ENCODE measurements around the gene STH. TPM values are rescaled to one million over a fixed set of nuclear protein-coding genes. Genes with fewer than 3 reads are reported as not detected.
"Not testable (repeated sequence)": the region's sequence is repeated elsewhere in the genome, so short reads cannot be mapped to it uniquely, and the experiment has no call there.

The STH gene
- total RNA-seq, 1 donor from 2014 or later, result not detected

GRCh38 chr17:46019408-46019925, 20.4 kb downstream of the STH start:
- DNase-seq, result not testable (repeated sequence)

GRCh38 chr17:46020023-46020761, 21.1 kb downstream of the STH start:
- intact Hi-C loops (cut with DNase I), result no loop called here
- DNase-seq (no peak), ATAC-seq (ENCODE audit: poor library complexity) (peak; percentile 46)

More at GRCh38 chr17:46019408-46019925, 20.4 kb downstream of the STH start:
- ATAC-seq (ENCODE audit: poor library complexity); intact Hi-C loops (cut with DNase I): not testable (repeated sequence)

- intact Hi-C loops (cut with DNase I), result no loop called here
- no peak for ATAC-seq (ENCODE audit: poor library complexity)
Observed at GRCh38 chr17:46020998-46021397, 21.9 kb downstream of the STH start.

GRCh38 chr17:46023366-46023765, 24.3 kb downstream of the STH start:
- DNase-seq; ATAC-seq (ENCODE audit: poor library complexity); intact Hi-C loops (cut with DNase I): not testable (repeated sequence)

More at GRCh38 chr17:46020998-46021397, 21.9 kb downstream of the STH start:
- DNase-seq, result no peak

GRCh38 chr17:46023783-46024388, 24.8 kb downstream of the STH start:
- DNase-seq (no peak), ATAC-seq (ENCODE audit: poor library complexity) (no peak)
- intact Hi-C loops (cut with DNase I), result no loop called here

GRCh38 chr17:46024590-46024989, 25.5 kb downstream of the STH start:
- ATAC-seq (ENCODE audit: poor library complexity) (no peak), DNase-seq (no peak)
- intact Hi-C loops (cut with DNase I), result no loop called here

- intact Hi-C loops (cut with DNase I), result no loop called here
- ATAC-seq (ENCODE audit: poor library complexity) (no peak), DNase-seq (no peak)
Observed at GRCh38 chr17:46025060-46025459, 26.0 kb downstream of the STH start.

GRCh38 chr17:46025510-46026165, 26.6 kb downstream of the STH start:
- intact Hi-C loops (cut with DNase I), result no loop called here
- DNase-seq, result no peak
- ATAC-seq (ENCODE audit: poor library complexity), result no peak

GRCh38 chr17:46026166-46027047, 27.4 kb downstream of the STH start:
- ATAC-seq (ENCODE audit: poor library complexity) (peak; percentile 58), DNase-seq (peak; percentile 67)
- intact Hi-C loops (cut with DNase I), result no loop called here

GRCh38 chr17:46027048-46027975, 28.3 kb downstream of the STH start:
- DNase-seq (no peak), ATAC-seq (ENCODE audit: poor library complexity) (peak; percentile 29)
- intact Hi-C loops (cut with DNase I), result no loop called here

- DNase-seq (no peak), ATAC-seq (ENCODE audit: poor library complexity) (peak; percentile 9)
- intact Hi-C loops (cut with DNase I), result no loop called here
Observed at GRCh38 chr17:46027976-46028325, 28.9 kb downstream of the STH start.

GRCh38 chr17:46028374-46028773, 29.3 kb downstream of the STH start:
- DNase-seq (no peak), ATAC-seq (ENCODE audit: poor library complexity) (no peak)
- intact Hi-C loops (cut with DNase I), result no loop called here

- no peak for DNase-seq
- intact Hi-C loops (cut with DNase I), result no loop called here
- ATAC-seq (ENCODE audit: poor library complexity), result no peak
Observed at GRCh38 chr17:46028981-46029565, 30.0 kb downstream of the STH start.

- intact Hi-C loops (cut with DNase I), result no loop called here
- ATAC-seq (ENCODE audit: poor library complexity) (no peak), DNase-seq (no peak)
Observed at GRCh38 chr17:46029627-46030026, 30.6 kb downstream of the STH start.

GRCh38 chr17:46030752-46031151, 31.7 kb downstream of the STH start:
- DNase-seq (no peak), ATAC-seq (ENCODE audit: poor library complexity) (no peak)
- intact Hi-C loops (cut with DNase I), result no loop called here

GRCh38 chr17:46031440-46031839, 32.4 kb downstream of the STH start:
- DNase-seq, result no peak
- ATAC-seq (ENCODE audit: poor library complexity), result no peak
- intact Hi-C loops (cut with DNase I), result no loop called here

GRCh38 chr17:46031920-46032319, 32.9 kb downstream of the STH start:
- ATAC-seq (ENCODE audit: poor library complexity), result no peak
- DNase-seq, result no peak
- intact Hi-C loops (cut with DNase I), result no loop called here
